Fibroblast of lung (primary cell): ENCODE results near the gene CTNNA2.

ENCODE experiments used
- CTCF ChIP-seq, 2 donors: IDR thresholded peaks in 1 of 2; conservative IDR thresholded peaks in 1 of 2; 1 replicate in 1 of 2; 2 replicates in 1 of 2; pipeline ENCODE4 v1.5.1; 2011 to 2012; ENCODE audit warnings: low read length in 2 of 2, control low read depth in 1 of 2, inconsistent platforms in 1 of 2, low read depth in 1 of 2, mild to moderate bottlenecking in 1 of 2
- EZH2 ChIP-seq: IDR thresholded peaks from 2 replicates; pipeline ENCODE4 v1.5.1; 2012; ENCODE audit warnings: low read length, control low read depth, mild to moderate bottlenecking; ENCODE audit errors: missing control alignments

GRCh38 chr2:80148906-80149305 is 636.1 kb downstream of the CTNNA2 start:
- TF ChIP-seq EZH2 (no peak), CTCF (conservative IDR thresholded peaks at IDR 0.05 in 1 of 2, IDR thresholded peaks at IDR 0.05 in 1 of 2; ENCODE audit: low read depth in 1 of 2, low read length in 2 of 2) (no peak)
